IPS DF 19.7 (cell line): ENCODE results near the gene SERINC4.
A peak's percentile ranks its signal among the peaks of the same experiment; 100 is the strongest.

ENCODE experiments used
- DNase-seq: peaks from one replicate; pipeline ENCODE4 v3.0.0-alpha.2; 2013; ENCODE audit warnings: low read depth, low spot score

The SERINC4 gene

GRCh38 chr15:43796566-43796965 is 3.5 kb downstream of the SERINC4 start:
- no peak for DNase-seq

GRCh38 chr15:43795997-43796396 is 4.0 kb downstream of the SERINC4 start:
- DNase-seq: no peak

GRCh38 chr15:43795197-43795596 is 4.8 kb downstream of the SERINC4 start:
- no peak for DNase-seq

GRCh38 chr15:43794269-43795037 is 5.6 kb downstream of the SERINC4 start:
- DNase-seq: no peak

GRCh38 chr15:43793647-43794046 is 6.4 kb downstream of the SERINC4 start:
- no peak for DNase-seq

- no peak for DNase-seq
Observed at GRCh38 chr15:43792761-43793476, 7.1 kb downstream of the SERINC4 start.

- peak; percentile 90 for DNase-seq
Observed at GRCh38 chr15:43791993-43792760, 7.8 kb downstream of the SERINC4 start, which contains the start of gene SERF2. Gene SERF2, plus strand, starts transcription at chr15:43792320. Its CDS starts 57 bp downstream, at chr15:43792377.

GRCh38 chr15:43789409-43789808 is 10.6 kb downstream of the SERINC4 start:
- no peak for DNase-seq

- DNase-seq: no peak
Observed at GRCh38 chr15:43779016-43779415, 21.0 kb downstream of the SERINC4 start.

- DNase-seq: no peak
Observed at GRCh38 chr15:43777267-43777914, 22.6 kb downstream of the SERINC4 start.

- DNase-seq: no peak
Observed at GRCh38 chr15:43776718-43777266, 23.2 kb downstream of the SERINC4 start, which contains the start of gene ELL3. Gene ELL3, minus strand, starts transcription at chr15:43776966. Its CDS starts 65 bp downstream, at chr15:43776901.

GRCh38 chr15:43776101-43776717 is 23.8 kb downstream of the SERINC4 start:
- no peak for DNase-seq

GRCh38 chr15:43775411-43775965 is 24.5 kb downstream of the SERINC4 start:
- DNase-seq: no peak

GRCh38 chr15:43774062-43774461 is 26.0 kb downstream of the SERINC4 start:
- DNase-seq: no peak

GRCh38 chr15:43772624-43773023 is 27.4 kb downstream of the SERINC4 start:
- no peak for DNase-seq

GRCh38 chr15:43771816-43772215 is 28.2 kb downstream of the SERINC4 start:
- DNase-seq: no peak

- no peak for DNase-seq
Observed at GRCh38 chr15:43769584-43770228, 30.3 kb downstream of the SERINC4 start.

GRCh38 chr15:43763819-43764446 is 36.1 kb downstream of the SERINC4 start:
- no peak for DNase-seq

- DNase-seq: no peak
Observed at GRCh38 chr15:43762824-43763223, 37.2 kb downstream of the SERINC4 start.
